Gastrocnemius medialis (tissue), 4 donors: Measurements from ENCODE around the gene RAD51B.

ENCODE experiments used
- POLR2A ChIP-seq, 2 donors: fragments of 450-650 bp; IDR thresholded peaks; one replicate each; pipeline ENCODE4 v1.6.1; 2017; ENCODE audit warnings: antibody characterized with exemption in 2 of 2, mild to moderate bottlenecking in 2 of 2, moderate library complexity in 2 of 2
- TF ChIP-seq, protein P1 (sequence below), 5 experiments: fragments of 450-650 bp in 3 of 5; fragments of 200-600 bp in 2 of 5; sonication (generic) in 2 of 5; IDR thresholded peaks in 4 of 5; conservative IDR thresholded peaks in 1 of 5; 1 replicate in 4 of 5; 2 replicates in 1 of 5; pipeline ENCODE4 v1.5.1; 2016 to 2019; ENCODE audit warnings: antibody characterized with exemption in 5 of 5, mild to moderate bottlenecking in 3 of 5, moderate library complexity in 3 of 5

DNA sequence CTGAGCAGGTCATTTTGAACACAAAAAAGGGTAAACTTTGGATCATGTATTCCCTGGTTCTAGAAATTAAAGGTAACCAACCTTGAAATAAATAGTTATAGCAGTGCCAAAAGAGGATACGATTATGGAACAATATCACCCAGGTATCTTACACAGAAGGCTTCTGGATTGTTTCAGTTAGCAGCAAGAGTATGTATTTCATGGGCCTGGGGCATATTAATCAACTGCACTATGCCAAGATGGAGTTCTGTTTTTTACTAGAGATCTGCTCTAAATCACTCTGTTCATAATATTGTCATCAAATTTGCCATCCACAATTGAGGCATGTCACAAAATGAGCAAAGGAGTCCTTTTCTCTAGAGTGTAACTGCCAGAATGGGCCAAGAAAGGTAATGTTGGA is 357.1 kb downstream of the RAD51B start:
- no peak for TF ChIP-seq POLR2A (IDR thresholded peaks at IDR 0.05)
- TF ChIP-seq, protein P1, sequence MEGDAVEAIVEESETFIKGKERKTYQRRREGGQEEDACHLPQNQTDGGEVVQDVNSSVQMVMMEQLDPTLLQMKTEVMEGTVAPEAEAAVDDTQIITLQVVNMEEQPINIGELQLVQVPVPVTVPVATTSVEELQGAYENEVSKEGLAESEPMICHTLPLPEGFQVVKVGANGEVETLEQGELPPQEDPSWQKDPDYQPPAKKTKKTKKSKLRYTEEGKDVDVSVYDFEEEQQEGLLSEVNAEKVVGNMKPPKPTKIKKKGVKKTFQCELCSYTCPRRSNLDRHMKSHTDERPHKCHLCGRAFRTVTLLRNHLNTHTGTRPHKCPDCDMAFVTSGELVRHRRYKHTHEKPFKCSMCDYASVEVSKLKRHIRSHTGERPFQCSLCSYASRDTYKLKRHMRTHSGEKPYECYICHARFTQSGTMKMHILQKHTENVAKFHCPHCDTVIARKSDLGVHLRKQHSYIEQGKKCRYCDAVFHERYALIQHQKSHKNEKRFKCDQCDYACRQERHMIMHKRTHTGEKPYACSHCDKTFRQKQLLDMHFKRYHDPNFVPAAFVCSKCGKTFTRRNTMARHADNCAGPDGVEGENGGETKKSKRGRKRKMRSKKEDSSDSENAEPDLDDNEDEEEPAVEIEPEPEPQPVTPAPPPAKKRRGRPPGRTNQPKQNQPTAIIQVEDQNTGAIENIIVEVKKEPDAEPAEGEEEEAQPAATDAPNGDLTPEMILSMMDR (IDR thresholded peaks at IDR 0.05 in 4 of 5, conservative IDR thresholded peaks at IDR 0.05 in 1 of 5): no peak
